ENCODE results near the gene RASL11A. TPM values are rescaled to one million over a fixed set of nuclear protein-coding genes. Genes with fewer than 3 reads are reported as not detected.
"Not testable (repeated sequence)": the region's sequence is repeated elsewhere in the genome, so short reads cannot be mapped to it uniquely, and the experiment has no call there.

Gene RASL11A
- total RNA-seq, 1 experiment from 2014 or later: 21.0 TPM

DNA sequence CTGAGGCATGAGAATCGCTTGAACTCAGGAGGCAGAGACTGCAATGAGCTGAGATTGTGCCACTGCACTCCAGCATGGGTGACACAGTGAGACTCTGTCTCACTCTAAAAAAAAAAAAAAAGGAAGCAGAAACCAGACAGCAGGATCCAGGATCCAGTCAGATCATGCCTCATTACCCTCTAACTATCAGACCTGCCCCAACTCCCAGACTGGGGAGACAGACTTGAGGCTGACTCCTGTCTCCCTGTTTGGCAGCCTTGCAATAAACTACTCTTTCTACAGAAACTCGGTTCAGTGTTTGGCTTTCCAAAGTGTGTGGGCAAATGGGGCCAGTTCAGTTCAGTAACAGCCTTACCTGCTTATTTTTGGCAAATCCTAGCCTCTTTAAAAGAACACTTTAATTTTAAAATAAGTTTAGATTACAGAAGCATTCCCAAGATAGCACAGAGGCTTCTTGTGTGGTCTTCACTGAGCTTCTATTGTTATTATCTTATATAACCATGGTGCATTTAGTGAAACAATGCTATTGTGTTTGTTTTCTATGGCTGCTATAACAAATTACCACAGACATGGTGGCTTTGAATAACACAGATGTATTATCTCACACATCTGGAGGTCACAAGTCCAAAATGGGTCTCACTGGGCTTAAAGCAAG lies 18.5 kb downstream of the RASL11A start:
- H3K9me3 ChIP-seq: no peaks in the 10 kb centered on the region
- TF ChIP-seq, protein P1, sequence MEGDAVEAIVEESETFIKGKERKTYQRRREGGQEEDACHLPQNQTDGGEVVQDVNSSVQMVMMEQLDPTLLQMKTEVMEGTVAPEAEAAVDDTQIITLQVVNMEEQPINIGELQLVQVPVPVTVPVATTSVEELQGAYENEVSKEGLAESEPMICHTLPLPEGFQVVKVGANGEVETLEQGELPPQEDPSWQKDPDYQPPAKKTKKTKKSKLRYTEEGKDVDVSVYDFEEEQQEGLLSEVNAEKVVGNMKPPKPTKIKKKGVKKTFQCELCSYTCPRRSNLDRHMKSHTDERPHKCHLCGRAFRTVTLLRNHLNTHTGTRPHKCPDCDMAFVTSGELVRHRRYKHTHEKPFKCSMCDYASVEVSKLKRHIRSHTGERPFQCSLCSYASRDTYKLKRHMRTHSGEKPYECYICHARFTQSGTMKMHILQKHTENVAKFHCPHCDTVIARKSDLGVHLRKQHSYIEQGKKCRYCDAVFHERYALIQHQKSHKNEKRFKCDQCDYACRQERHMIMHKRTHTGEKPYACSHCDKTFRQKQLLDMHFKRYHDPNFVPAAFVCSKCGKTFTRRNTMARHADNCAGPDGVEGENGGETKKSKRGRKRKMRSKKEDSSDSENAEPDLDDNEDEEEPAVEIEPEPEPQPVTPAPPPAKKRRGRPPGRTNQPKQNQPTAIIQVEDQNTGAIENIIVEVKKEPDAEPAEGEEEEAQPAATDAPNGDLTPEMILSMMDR (IDR thresholded peaks at IDR 0.05; ENCODE audit: insufficient read depth in 1 of 2, low read depth in 1 of 2, low read length in 1 of 2, severe bottlenecking in 1 of 2, unreplicated experiment in 1 of 2): no peak
- no peaks in the 10 kb centered on the region for H3K27me3 ChIP-seq (replicated peaks; ENCODE audit: control insufficient read depth, insufficient read depth, low read length)
- BruUV-seq (replicated peaks): no TSS peak
- no peaks in the 10 kb centered on the region for H3K36me3 ChIP-seq (ENCODE audit: control insufficient read depth, insufficient read depth, low read length)
- CTCF ChIA-PET: no interaction called here
- intact Hi-C loops (cut with micrococcal nuclease; ENCODE audit: unreplicated experiment): no loop called here
- Mint-ChIP-seq H3K4me1 (ENCODE audit: low read depth, unreplicated experiment) (no peaks in the 10 kb centered on the region), H3K27me3 (ENCODE audit: insufficient read depth, unreplicated experiment) (peaks cover 4% of the 10 kb centered on the region), H3K27ac (ENCODE audit: unreplicated experiment) (no peak overlapping the region), H3K36me3 (ENCODE audit: insufficient read depth, unreplicated experiment) (no peaks in the 10 kb centered on the region), H3K9me3 (ENCODE audit: unreplicated experiment) (no peaks in the 10 kb centered on the region), H3K4me3 (ENCODE audit: unreplicated experiment) (no peak overlapping the region)
- DNase-seq: no peak
- POLR2A ChIA-PET: no interaction called here
- no peaks in the 10 kb centered on the region for H3K4me1 ChIP-seq
- H3K4me3 ChIP-seq (ENCODE audit: low read depth, low read length): no peak overlapping the region

DNA sequence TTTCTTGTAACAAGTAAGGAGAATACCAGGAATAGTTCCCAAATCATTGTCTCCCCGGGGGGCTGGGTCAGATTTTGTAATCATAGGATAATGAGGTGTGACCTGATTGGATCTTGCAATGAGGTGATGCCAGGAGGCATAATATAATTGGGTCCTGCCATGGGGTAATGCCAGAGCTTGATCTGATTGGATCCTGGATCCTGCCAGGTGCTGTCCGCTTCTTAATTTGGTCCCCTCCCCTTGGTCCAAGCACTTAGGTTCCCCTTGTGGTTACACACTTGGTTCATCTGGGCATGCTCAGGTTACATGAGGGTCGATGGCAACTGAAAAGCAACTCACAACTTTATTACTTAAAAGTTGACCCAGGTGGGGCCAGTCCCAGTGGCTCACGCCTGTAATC lies 20.1 kb downstream of the RASL11A start:
- no peaks in the 10 kb centered on the region for H3K4me1 ChIP-seq
- intact Hi-C loops (cut with micrococcal nuclease; ENCODE audit: unreplicated experiment): no loop called here
- no peaks in the 10 kb centered on the region for H3K36me3 ChIP-seq (ENCODE audit: control insufficient read depth, insufficient read depth, low read length)
- no peaks in the 10 kb centered on the region for H3K27me3 ChIP-seq (replicated peaks; ENCODE audit: control insufficient read depth, insufficient read depth, low read length)
- ChIA-PET POLR2A (no interaction called here), CTCF (interaction anchor here (1.1 kb wide), 1 partner anchor 20 kb away, joined by 3 read pairs; the partner anchor contains the start of gene RASL11A)
- no peaks in the 10 kb centered on the region for H3K4me1 Mint-ChIP-seq (ENCODE audit: low read depth, unreplicated experiment)
- no peak overlapping the region for H3K4me3 Mint-ChIP-seq (ENCODE audit: unreplicated experiment)
- H3K9me3 Mint-ChIP-seq (ENCODE audit: unreplicated experiment): no peaks in the 10 kb centered on the region
- H3K4me3 ChIP-seq (ENCODE audit: low read depth, low read length): no peak overlapping the region
- H3K9me3 ChIP-seq: no peaks in the 10 kb centered on the region
- TF ChIP-seq, protein P1 (IDR thresholded peaks at IDR 0.05; ENCODE audit: insufficient read depth in 1 of 2, low read depth in 1 of 2, low read length in 1 of 2, severe bottlenecking in 1 of 2, unreplicated experiment in 1 of 2): no peak
- H3K27ac Mint-ChIP-seq (ENCODE audit: unreplicated experiment): no peak overlapping the region
- no peaks in the 10 kb centered on the region for H3K36me3 Mint-ChIP-seq (ENCODE audit: insufficient read depth, unreplicated experiment)
- no TSS peak for BruUV-seq (replicated peaks)
- H3K27me3 Mint-ChIP-seq (ENCODE audit: insufficient read depth, unreplicated experiment): peaks cover 9% of the 10 kb centered on the region
- DNase-seq: no peak

DNA sequence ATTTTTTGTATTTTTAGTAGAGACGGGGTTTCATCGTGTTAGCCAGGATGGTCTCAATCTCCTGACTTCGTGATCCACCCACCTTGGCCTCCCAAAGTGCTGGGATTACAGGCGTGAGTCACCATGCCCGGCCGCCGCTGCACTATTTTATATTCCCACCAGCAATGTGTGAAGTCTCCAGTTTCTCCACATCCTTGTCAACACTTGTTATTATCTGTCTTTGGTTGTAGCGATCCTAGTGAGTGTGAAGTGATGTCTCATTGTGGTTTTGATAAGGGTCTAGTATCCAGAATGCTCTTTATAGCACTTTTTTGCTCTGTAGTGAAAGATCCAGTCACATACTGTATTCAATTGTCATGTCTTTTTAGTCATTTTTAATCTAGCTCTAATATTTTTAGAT lies 21.3 kb downstream of the RASL11A start:
- H3K4me1 ChIP-seq; BruUV-seq (replicated peaks); CTCF ChIA-PET; H3K4me3 Mint-ChIP-seq (ENCODE audit: unreplicated experiment); intact Hi-C loops (cut with micrococcal nuclease; ENCODE audit: unreplicated experiment); H3K4me3 ChIP-seq (ENCODE audit: low read depth, low read length); H3K27ac Mint-ChIP-seq (ENCODE audit: unreplicated experiment); H3K9me3 Mint-ChIP-seq (ENCODE audit: unreplicated experiment); H3K36me3 ChIP-seq (ENCODE audit: control insufficient read depth, insufficient read depth, low read length); H3K9me3 ChIP-seq; H3K4me1 Mint-ChIP-seq (ENCODE audit: low read depth, unreplicated experiment); DNase-seq; H3K36me3 Mint-ChIP-seq (ENCODE audit: insufficient read depth, unreplicated experiment); H3K27me3 Mint-ChIP-seq (ENCODE audit: insufficient read depth, unreplicated experiment); H3K27me3 ChIP-seq (replicated peaks; ENCODE audit: control insufficient read depth, insufficient read depth, low read length): not testable (repeated sequence)
- POLR2A ChIA-PET: interaction anchor here (0.6 kb wide), 1 partner anchor 39 kb away, joined by 3 read pairs; no protein-coding TSS in a partner anchor
